NB4 (cell line): Measurements from ENCODE around the gene TELO2.

Source experiments
- CTCF ChIP-seq: IDR thresholded peaks from one replicate; pipeline ENCODE4 v1.5.1; 2012; ENCODE audit warnings: low read depth, low read length
- MYC ChIP-seq: IDR thresholded peaks from 2 replicates; pipeline ENCODE4 v1.6.1; 2011; ENCODE audit warnings: low read depth, low read length
- POLR2A ChIP-seq: IDR thresholded peaks from 2 replicates; pipeline ENCODE4 v1.6.1; 2011; ENCODE audit warnings: mild to moderate bottlenecking; ENCODE audit not compliant: insufficient read length; ENCODE audit errors: extremely low read depth

GRCh38 chr16:1550696-1551095 lies 57.5 kb downstream of the TELO2 start:
- TF ChIP-seq CTCF (no peak), MYC (no peak), POLR2A (no peak)
